ENCODE data around the gene CDKN2B-AS1.

- TF ChIP-seq EZH2phosphoT487 (IDR thresholded peaks at IDR 0.05; ENCODE audit: insufficient read depth, low read depth), result no peak
- no peak for TF ChIP-seq EZH2 (IDR thresholded peaks at IDR 0.05; ENCODE audit: insufficient read depth, poor library complexity, severe bottlenecking)
These were observed 1.8 kb downstream of the CDKN2B-AS1 start for GRCh38 chr9:21996438-21996837.

Data from GM23248 (cell line).